ENCODE measurements around the gene DNAJB6. TPM values are rescaled to one million over a fixed set of nuclear protein-coding genes. Genes with fewer than 3 reads are reported as not detected.

DNAJB6 gene
- total RNA-seq, 1 experiment from 2014 or later, result 288 TPM

GRCh38 chr7:157310676-157311185 lies 26.1 kb upstream of the DNAJB6 start (continued):
- TF ChIP-seq, protein P1, sequence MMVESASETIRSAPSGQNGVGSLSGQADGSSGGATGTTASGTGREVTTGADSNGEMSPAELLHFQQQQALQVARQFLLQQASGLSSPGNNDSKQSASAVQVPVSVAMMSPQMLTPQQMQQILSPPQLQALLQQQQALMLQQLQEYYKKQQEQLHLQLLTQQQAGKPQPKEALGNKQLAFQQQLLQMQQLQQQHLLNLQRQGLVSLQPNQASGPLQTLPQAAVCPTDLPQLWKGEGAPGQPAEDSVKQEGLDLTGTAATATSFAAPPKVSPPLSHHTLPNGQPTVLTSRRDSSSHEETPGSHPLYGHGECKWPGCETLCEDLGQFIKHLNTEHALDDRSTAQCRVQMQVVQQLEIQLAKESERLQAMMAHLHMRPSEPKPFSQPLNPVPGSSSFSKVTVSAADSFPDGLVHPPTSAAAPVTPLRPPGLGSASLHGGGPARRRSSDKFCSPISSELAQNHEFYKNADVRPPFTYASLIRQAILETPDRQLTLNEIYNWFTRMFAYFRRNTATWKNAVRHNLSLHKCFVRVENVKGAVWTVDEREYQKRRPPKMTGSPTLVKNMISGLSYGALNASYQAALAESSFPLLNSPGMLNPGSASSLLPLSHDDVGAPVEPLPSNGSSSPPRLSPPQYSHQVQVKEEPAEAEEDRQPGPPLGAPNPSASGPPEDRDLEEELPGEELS (CRISPR knock-in tag; IDR thresholded peaks at IDR 0.05), result no peak
- TF ChIP-seq ZNF219 (CRISPR knock-in tag; IDR thresholded peaks at IDR 0.05; ENCODE audit: borderline replicate concordance) (no peak), NR2C2 (CRISPR knock-in tag; IDR thresholded peaks at IDR 0.05) (no peak), SMAD3 (CRISPR knock-in tag; IDR thresholded peaks at IDR 0.05; ENCODE audit: borderline replicate concordance) (no peak), AR (CRISPR knock-in tag; IDR thresholded peaks at IDR 0.05) (peak; percentile 94), SMAD4 (CRISPR knock-in tag; IDR thresholded peaks at IDR 0.05) (no peak), CDX4 (CRISPR knock-in tag; IDR thresholded peaks at IDR 0.05; ENCODE audit: borderline replicate concordance) (no peak), PRRX2 (CRISPR knock-in tag; IDR thresholded peaks at IDR 0.05) (peak; percentile 96), NFE2L1 (CRISPR knock-in tag; IDR thresholded peaks at IDR 0.05) (no peak), ETV6 (CRISPR knock-in tag; IDR thresholded peaks at IDR 0.05) (no peak), GRHL2 (CRISPR knock-in tag; IDR thresholded peaks at IDR 0.05; ENCODE audit: insufficient replicate concordance, severe bottlenecking) (no peak), TCF7 (CRISPR knock-in tag; IDR thresholded peaks at IDR 0.05; ENCODE audit: low read depth) (no peak), KAT7 (CRISPR knock-in tag; IDR thresholded peaks at IDR 0.05; ENCODE audit: borderline replicate concordance) (no peak)
- TF ChIP-seq, protein P2, sequence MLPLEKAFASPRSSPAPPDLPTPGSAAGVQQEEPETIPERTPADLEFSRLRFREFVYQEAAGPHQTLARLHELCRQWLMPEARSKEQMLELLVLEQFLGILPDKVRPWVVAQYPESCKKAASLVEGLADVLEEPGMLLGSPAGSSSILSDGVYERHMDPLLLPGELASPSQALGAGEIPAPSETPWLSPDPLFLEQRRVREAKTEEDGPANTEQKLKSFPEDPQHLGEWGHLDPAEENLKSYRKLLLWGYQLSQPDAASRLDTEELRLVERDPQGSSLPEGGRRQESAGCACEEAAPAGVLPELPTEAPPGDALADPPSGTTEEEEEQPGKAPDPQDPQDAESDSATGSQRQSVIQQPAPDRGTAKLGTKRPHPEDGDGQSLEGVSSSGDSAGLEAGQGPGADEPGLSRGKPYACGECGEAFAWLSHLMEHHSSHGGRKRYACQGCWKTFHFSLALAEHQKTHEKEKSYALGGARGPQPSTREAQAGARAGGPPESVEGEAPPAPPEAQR (CRISPR knock-in tag; IDR thresholded peaks at IDR 0.05), result peak; percentile 99
- TF ChIP-seq, protein P3, sequence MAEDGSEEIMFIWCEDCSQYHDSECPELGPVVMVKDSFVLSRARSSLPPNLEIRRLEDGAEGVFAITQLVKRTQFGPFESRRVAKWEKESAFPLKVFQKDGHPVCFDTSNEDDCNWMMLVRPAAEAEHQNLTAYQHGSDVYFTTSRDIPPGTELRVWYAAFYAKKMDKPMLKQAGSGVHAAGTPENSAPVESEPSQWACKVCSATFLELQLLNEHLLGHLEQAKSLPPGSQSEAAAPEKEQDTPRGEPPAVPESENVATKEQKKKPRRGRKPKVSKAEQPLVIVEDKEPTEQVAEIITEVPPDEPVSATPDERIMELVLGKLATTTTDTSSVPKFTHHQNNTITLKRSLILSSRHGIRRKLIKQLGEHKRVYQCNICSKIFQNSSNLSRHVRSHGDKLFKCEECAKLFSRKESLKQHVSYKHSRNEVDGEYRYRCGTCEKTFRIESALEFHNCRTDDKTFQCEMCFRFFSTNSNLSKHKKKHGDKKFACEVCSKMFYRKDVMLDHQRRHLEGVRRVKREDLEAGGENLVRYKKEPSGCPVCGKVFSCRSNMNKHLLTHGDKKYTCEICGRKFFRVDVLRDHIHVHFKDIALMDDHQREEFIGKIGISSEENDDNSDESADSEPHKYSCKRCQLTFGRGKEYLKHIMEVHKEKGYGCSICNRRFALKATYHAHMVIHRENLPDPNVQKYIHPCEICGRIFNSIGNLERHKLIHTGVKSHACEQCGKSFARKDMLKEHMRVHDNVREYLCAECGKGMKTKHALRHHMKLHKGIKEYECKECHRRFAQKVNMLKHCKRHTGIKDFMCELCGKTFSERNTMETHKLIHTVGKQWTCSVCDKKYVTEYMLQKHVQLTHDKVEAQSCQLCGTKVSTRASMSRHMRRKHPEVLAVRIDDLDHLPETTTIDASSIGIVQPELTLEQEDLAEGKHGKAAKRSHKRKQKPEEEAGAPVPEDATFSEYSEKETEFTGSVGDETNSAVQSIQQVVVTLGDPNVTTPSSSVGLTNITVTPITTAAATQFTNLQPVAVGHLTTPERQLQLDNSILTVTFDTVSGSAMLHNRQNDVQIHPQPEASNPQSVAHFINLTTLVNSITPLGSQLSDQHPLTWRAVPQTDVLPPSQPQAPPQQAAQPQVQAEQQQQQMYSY (CRISPR knock-in tag; IDR thresholded peaks at IDR 0.05), result no peak
- TF ChIP-seq, protein P4, sequence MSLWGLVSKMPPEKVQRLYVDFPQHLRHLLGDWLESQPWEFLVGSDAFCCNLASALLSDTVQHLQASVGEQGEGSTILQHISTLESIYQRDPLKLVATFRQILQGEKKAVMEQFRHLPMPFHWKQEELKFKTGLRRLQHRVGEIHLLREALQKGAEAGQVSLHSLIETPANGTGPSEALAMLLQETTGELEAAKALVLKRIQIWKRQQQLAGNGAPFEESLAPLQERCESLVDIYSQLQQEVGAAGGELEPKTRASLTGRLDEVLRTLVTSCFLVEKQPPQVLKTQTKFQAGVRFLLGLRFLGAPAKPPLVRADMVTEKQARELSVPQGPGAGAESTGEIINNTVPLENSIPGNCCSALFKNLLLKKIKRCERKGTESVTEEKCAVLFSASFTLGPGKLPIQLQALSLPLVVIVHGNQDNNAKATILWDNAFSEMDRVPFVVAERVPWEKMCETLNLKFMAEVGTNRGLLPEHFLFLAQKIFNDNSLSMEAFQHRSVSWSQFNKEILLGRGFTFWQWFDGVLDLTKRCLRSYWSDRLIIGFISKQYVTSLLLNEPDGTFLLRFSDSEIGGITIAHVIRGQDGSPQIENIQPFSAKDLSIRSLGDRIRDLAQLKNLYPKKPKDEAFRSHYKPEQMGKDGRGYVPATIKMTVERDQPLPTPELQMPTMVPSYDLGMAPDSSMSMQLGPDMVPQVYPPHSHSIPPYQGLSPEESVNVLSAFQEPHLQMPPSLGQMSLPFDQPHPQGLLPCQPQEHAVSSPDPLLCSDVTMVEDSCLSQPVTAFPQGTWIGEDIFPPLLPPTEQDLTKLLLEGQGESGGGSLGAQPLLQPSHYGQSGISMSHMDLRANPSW (CRISPR knock-in tag; conservative IDR thresholded peaks at IDR 0.05; ENCODE audit: low read depth), result no peak
- TF ChIP-seq, protein P5, sequence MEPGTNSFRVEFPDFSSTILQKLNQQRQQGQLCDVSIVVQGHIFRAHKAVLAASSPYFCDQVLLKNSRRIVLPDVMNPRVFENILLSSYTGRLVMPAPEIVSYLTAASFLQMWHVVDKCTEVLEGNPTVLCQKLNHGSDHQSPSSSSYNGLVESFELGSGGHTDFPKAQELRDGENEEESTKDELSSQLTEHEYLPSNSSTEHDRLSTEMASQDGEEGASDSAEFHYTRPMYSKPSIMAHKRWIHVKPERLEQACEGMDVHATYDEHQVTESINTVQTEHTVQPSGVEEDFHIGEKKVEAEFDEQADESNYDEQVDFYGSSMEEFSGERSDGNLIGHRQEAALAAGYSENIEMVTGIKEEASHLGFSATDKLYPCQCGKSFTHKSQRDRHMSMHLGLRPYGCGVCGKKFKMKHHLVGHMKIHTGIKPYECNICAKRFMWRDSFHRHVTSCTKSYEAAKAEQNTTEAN (CRISPR knock-in tag; IDR thresholded peaks at IDR 0.05), result 0 out of 2 replicates have a peak, but pooled peaks have one; percentile 19
- TF ChIP-seq, protein P6, sequence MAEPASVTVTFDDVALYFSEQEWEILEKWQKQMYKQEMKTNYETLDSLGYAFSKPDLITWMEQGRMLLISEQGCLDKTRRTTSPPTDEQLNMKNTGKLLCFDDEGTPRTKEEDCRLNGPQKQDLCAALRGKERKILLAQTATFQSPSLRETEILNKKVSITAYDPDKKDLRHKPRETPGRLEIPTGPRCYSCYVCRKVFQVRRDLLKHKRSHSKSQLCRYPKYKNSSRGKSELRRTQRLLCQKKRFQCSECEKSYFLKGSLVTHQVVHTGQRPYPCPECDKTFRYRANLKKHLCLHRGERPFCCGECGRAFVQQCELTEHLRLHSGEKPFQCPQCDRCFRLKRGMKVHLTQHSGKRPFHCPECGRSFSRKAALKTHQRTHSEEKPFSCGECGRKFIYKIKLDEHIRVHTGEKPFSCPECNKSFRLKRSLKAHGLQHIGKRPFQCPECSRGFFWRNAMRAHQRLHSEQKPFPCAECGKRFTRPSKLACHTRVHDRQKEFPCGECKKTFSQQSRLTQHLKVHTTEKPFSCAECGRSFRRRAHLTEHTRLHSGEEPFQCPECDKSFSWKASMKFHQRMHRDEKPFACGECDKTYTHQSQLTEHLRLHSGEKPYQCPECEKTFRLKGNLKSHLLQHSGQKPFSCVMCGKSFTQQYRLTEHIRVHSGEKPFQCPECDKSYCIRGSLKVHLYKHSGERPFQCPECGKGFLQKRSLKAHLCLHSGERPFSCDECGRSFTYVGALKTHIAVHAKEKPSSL (CRISPR knock-in tag; conservative IDR thresholded peaks at IDR 0.05), result no peak; the same call in 1 of the 2 replicates
- TF ChIP-seq, protein P7, sequence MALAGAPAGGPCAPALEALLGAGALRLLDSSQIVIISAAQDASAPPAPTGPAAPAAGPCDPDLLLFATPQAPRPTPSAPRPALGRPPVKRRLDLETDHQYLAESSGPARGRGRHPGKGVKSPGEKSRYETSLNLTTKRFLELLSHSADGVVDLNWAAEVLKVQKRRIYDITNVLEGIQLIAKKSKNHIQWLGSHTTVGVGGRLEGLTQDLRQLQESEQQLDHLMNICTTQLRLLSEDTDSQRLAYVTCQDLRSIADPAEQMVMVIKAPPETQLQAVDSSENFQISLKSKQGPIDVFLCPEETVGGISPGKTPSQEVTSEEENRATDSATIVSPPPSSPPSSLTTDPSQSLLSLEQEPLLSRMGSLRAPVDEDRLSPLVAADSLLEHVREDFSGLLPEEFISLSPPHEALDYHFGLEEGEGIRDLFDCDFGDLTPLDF (CRISPR knock-in tag; IDR thresholded peaks at IDR 0.05), result no peak

Data from WTC11 (cell line).